ENCODE results near the gene HPN.
"Not testable (repeated sequence)": the region's sequence is repeated elsewhere in the genome, so short reads cannot be mapped to it uniquely, and the experiment has no call there.

Gene HPN

GRCh38 chr19:34995551-34995950, 46.0 kb upstream of the HPN start:
- peak overlapping the region; percentile 61 for H2BK5ac ChIP-seq (ENCODE audit: low read length)
- DNase-seq (ENCODE audit: low spot score), result no peak
- no peak overlapping the region for H3K14ac ChIP-seq (ENCODE audit: low read length)
- no peak overlapping the region for H3K4me2 ChIP-seq (ENCODE audit: insufficient read depth, low read length, poor library complexity, severe bottlenecking)
- no peak overlapping the region for H3K23ac ChIP-seq (ENCODE audit: low read depth, low read length, poor library complexity)
- no peak overlapping the region for H3K9ac ChIP-seq (ENCODE audit: low read depth, low read length, poor library complexity)
- no CpG with 5 or more reads among the region's 8 CpGs for WGBS, 2 donors (ENCODE audit: extremely low coverage in 2 of 2, insufficient read length in 2 of 2, insufficient replicate concordance in 1 of 2)
- no peak overlapping the region for H2BK12ac ChIP-seq (ENCODE audit: low read length)
- no peak overlapping the region for H2BK15ac ChIP-seq (ENCODE audit: low read length)
- H3K27me3 ChIP-seq (ENCODE audit: control insufficient read depth in 3 of 3, insufficient read depth in 3 of 3, low read depth in 1 of 3, low read length in 3 of 3), result no peaks in the 10 kb centered on the region
- H2AFZ ChIP-seq (ENCODE audit: low read length), result no peak overlapping the region
- peaks cover 6 to 9% of the 10 kb centered on the region in 2 donors for H3K4me1 ChIP-seq (ENCODE audit: control insufficient read depth in 2 of 2, insufficient read depth in 1 of 2, low read depth in 1 of 2, low read length in 2 of 2)
- no peak overlapping the region for H4K8ac ChIP-seq (ENCODE audit: low read depth, low read length)
- no peak overlapping the region for H2BK120ac ChIP-seq (ENCODE audit: low read depth, low read length)
- no peak overlapping the region for H4K91ac ChIP-seq (ENCODE audit: low read depth, low read length, poor library complexity)
- no peak overlapping the region for H3K27ac ChIP-seq (replicated peaks; ENCODE audit: low read length)
- no peak overlapping the region for H2AK5ac ChIP-seq (ENCODE audit: low read depth, low read length)
- no peak overlapping the region for H3K4ac ChIP-seq (ENCODE audit: low read length)
- H3K18ac ChIP-seq (ENCODE audit: low read length), result no peak overlapping the region
- H3K36me3 ChIP-seq (replicated peaks in 1 of 2; ENCODE audit: control insufficient read depth in 2 of 2, insufficient read depth in 2 of 2, low read length in 2 of 2), result no peaks in the 10 kb centered on the region
- H3K4me3 ChIP-seq (ENCODE audit: low read length in 2 of 2), result no peak overlapping the region
- H3K79me1 ChIP-seq (ENCODE audit: low read depth, low read length), result no peaks in the 10 kb centered on the region
- peaks cover 0 to 4% of the 10 kb centered on the region in 2 donors for H3K9me3 ChIP-seq (replicated peaks in 1 of 2; ENCODE audit: control insufficient read depth in 2 of 2, insufficient read depth in 1 of 2, low read depth in 1 of 2, low read length in 2 of 2)

GRCh38 chr19:34997071-34997617, 44.4 kb upstream of the HPN start:
- DNase-seq (ENCODE audit: low spot score), result no peak
- Histone ChIP-seq H3K14ac (ENCODE audit: low read length) (no peak overlapping the region), H3K27me3 (ENCODE audit: control insufficient read depth in 3 of 3, insufficient read depth in 3 of 3, low read depth in 1 of 3, low read length in 3 of 3) (no peaks in the 10 kb centered on the region)

GRCh38 chr19:34998224-34998623, 43.3 kb upstream of the HPN start:
- H3K14ac ChIP-seq (ENCODE audit: low read length); H4K8ac ChIP-seq (ENCODE audit: low read depth, low read length); H2BK12ac ChIP-seq (ENCODE audit: low read length); H3K27ac ChIP-seq (replicated peaks; ENCODE audit: low read length); H3K18ac ChIP-seq (ENCODE audit: low read length); H2AFZ ChIP-seq (ENCODE audit: low read length); H4K91ac ChIP-seq (ENCODE audit: low read depth, low read length, poor library complexity); H3K9ac ChIP-seq (ENCODE audit: low read depth, low read length, poor library complexity); H2AK5ac ChIP-seq (ENCODE audit: low read depth, low read length); H3K4me2 ChIP-seq (ENCODE audit: insufficient read depth, low read length, poor library complexity, severe bottlenecking); H3K9me3 ChIP-seq (replicated peaks in 1 of 2; ENCODE audit: control insufficient read depth in 2 of 2, insufficient read depth in 1 of 2, low read depth in 1 of 2, low read length in 2 of 2); H3K79me1 ChIP-seq (ENCODE audit: low read depth, low read length); H2BK5ac ChIP-seq (ENCODE audit: low read length); H3K4me3 ChIP-seq (ENCODE audit: low read length in 2 of 2); DNase-seq (ENCODE audit: low spot score); H2BK120ac ChIP-seq (ENCODE audit: low read depth, low read length); H2BK15ac ChIP-seq (ENCODE audit: low read length); H3K23ac ChIP-seq (ENCODE audit: low read depth, low read length, poor library complexity); H3K4ac ChIP-seq (ENCODE audit: low read length); H3K27me3 ChIP-seq (ENCODE audit: control insufficient read depth in 3 of 3, insufficient read depth in 3 of 3, low read depth in 1 of 3, low read length in 3 of 3): not testable (repeated sequence)
- Histone ChIP-seq H3K4me1 (ENCODE audit: control insufficient read depth in 2 of 2, insufficient read depth in 1 of 2, low read depth in 1 of 2, low read length in 2 of 2) (peaks cover 9 to 15% of the 10 kb centered on the region in 2 donors), H3K36me3 (replicated peaks in 1 of 2; ENCODE audit: control insufficient read depth in 2 of 2, insufficient read depth in 2 of 2, low read length in 2 of 2) (peaks cover 7 to 14% of the 10 kb centered on the region in 2 donors)
- no CpG with 5 or more reads among the region's 7 CpGs for WGBS, 2 donors (ENCODE audit: extremely low coverage in 2 of 2, insufficient read length in 2 of 2, insufficient replicate concordance in 1 of 2)

More at GRCh38 chr19:34997071-34997617, 44.4 kb upstream of the HPN start:
- no peak overlapping the region for H2AK5ac ChIP-seq (ENCODE audit: low read depth, low read length)
- H3K9me3 ChIP-seq (replicated peaks in 1 of 2; ENCODE audit: control insufficient read depth in 2 of 2, insufficient read depth in 1 of 2, low read depth in 1 of 2, low read length in 2 of 2), result peaks cover 0 to 4% of the 10 kb centered on the region in 2 donors
- H3K9ac ChIP-seq (ENCODE audit: low read depth, low read length, poor library complexity), result no peak overlapping the region
- peaks cover 9 to 10% of the 10 kb centered on the region in 2 donors for H3K4me1 ChIP-seq (ENCODE audit: control insufficient read depth in 2 of 2, insufficient read depth in 1 of 2, low read depth in 1 of 2, low read length in 2 of 2)
- no peak overlapping the region for H3K23ac ChIP-seq (ENCODE audit: low read depth, low read length, poor library complexity)
- H2BK120ac ChIP-seq (ENCODE audit: low read depth, low read length), result no peak overlapping the region
- H3K4me2 ChIP-seq (ENCODE audit: insufficient read depth, low read length, poor library complexity, severe bottlenecking), result no peak overlapping the region
- no CpG with 5 or more reads among the region's 8 CpGs for WGBS, 2 donors (ENCODE audit: extremely low coverage in 2 of 2, insufficient read length in 2 of 2, insufficient replicate concordance in 1 of 2)
- no peak overlapping the region for H2BK15ac ChIP-seq (ENCODE audit: low read length)
- H3K36me3 ChIP-seq (replicated peaks in 1 of 2; ENCODE audit: control insufficient read depth in 2 of 2, insufficient read depth in 2 of 2, low read length in 2 of 2), result peaks cover 4 to 5% of the 10 kb centered on the region in 2 donors
- H3K4ac ChIP-seq (ENCODE audit: low read length), result no peak overlapping the region
- no peak overlapping the region for H2BK12ac ChIP-seq (ENCODE audit: low read length)
- no peak overlapping the region for H4K8ac ChIP-seq (ENCODE audit: low read depth, low read length)
- H4K91ac ChIP-seq (ENCODE audit: low read depth, low read length, poor library complexity), result no peak overlapping the region
- no peak overlapping the region for H3K18ac ChIP-seq (ENCODE audit: low read length)
- peak overlapping the region; percentile 54 for H2AFZ ChIP-seq (ENCODE audit: low read length)
- no peak overlapping the region for H2BK5ac ChIP-seq (ENCODE audit: low read length)
- H3K4me3 ChIP-seq (ENCODE audit: low read length in 2 of 2), result no peak overlapping the region
- H3K79me1 ChIP-seq (ENCODE audit: low read depth, low read length), result peaks cover 1% of the 10 kb centered on the region
- no peak overlapping the region for H3K27ac ChIP-seq (replicated peaks; ENCODE audit: low read length)

GRCh38 chr19:34998777-34999497, 42.6 kb upstream of the HPN start:
- peak overlapping the region; percentile 95 for H2BK12ac ChIP-seq (ENCODE audit: low read length)
- peak overlapping the region; percentile 95 for H2AFZ ChIP-seq (ENCODE audit: low read length)
- H3K27ac ChIP-seq (replicated peaks; ENCODE audit: low read length), result peak overlapping the region; percentile 94
- H4K91ac ChIP-seq (ENCODE audit: low read depth, low read length, poor library complexity), result peak overlapping the region; percentile 38
- H3K9ac ChIP-seq (ENCODE audit: low read depth, low read length, poor library complexity), result peak overlapping the region; percentile 82
- DNase-seq (ENCODE audit: low spot score), result no peak
- H4K8ac ChIP-seq (ENCODE audit: low read depth, low read length), result peak overlapping the region; percentile 99
- peak overlapping the region; percentile 94 for H2BK5ac ChIP-seq (ENCODE audit: low read length)
- H3K4ac ChIP-seq (ENCODE audit: low read length), result peak overlapping the region; percentile 38
- no CpG with 5 or more reads among the region's 13 CpGs for WGBS, 2 donors (ENCODE audit: extremely low coverage in 2 of 2, insufficient read length in 2 of 2, insufficient replicate concordance in 1 of 2)
- peaks cover 0 to 4% of the 10 kb centered on the region in 2 donors for H3K9me3 ChIP-seq (replicated peaks in 1 of 2; ENCODE audit: control insufficient read depth in 2 of 2, insufficient read depth in 1 of 2, low read depth in 1 of 2, low read length in 2 of 2)
- H2BK120ac ChIP-seq (ENCODE audit: low read depth, low read length), result no peak overlapping the region
- peak overlapping the region; percentile 97 for H3K18ac ChIP-seq (ENCODE audit: low read length)
- peak overlapping the region; percentile 17 for H3K23ac ChIP-seq (ENCODE audit: low read depth, low read length, poor library complexity)
- peaks cover 9 to 18% of the 10 kb centered on the region in 2 donors for H3K4me1 ChIP-seq (ENCODE audit: control insufficient read depth in 2 of 2, insufficient read depth in 1 of 2, low read depth in 1 of 2, low read length in 2 of 2)
- peak overlapping the region; percentile 92 for H2AK5ac ChIP-seq (ENCODE audit: low read depth, low read length)
- peak overlapping the region; percentile 91 for H3K14ac ChIP-seq (ENCODE audit: low read length)
- peaks cover 7 to 21% of the 10 kb centered on the region in 2 donors for H3K36me3 ChIP-seq (replicated peaks in 1 of 2; ENCODE audit: control insufficient read depth in 2 of 2, insufficient read depth in 2 of 2, low read length in 2 of 2)
- peaks cover 5% of the 10 kb centered on the region for H3K79me1 ChIP-seq (ENCODE audit: low read depth, low read length)
- H3K27me3 ChIP-seq (ENCODE audit: control insufficient read depth in 3 of 3, insufficient read depth in 3 of 3, low read depth in 1 of 3, low read length in 3 of 3), result no peaks in the 10 kb centered on the region
- peak overlapping the region; percentile 75 to 81 for H3K4me3 ChIP-seq (ENCODE audit: low read length in 2 of 2)
- H3K4me2 ChIP-seq (ENCODE audit: insufficient read depth, low read length, poor library complexity, severe bottlenecking), result peak overlapping the region; percentile 84
- peak overlapping the region; percentile 99 for H2BK15ac ChIP-seq (ENCODE audit: low read length)
